ENCODE results near the gene VEGFD.

VEGFD gene

DNA sequence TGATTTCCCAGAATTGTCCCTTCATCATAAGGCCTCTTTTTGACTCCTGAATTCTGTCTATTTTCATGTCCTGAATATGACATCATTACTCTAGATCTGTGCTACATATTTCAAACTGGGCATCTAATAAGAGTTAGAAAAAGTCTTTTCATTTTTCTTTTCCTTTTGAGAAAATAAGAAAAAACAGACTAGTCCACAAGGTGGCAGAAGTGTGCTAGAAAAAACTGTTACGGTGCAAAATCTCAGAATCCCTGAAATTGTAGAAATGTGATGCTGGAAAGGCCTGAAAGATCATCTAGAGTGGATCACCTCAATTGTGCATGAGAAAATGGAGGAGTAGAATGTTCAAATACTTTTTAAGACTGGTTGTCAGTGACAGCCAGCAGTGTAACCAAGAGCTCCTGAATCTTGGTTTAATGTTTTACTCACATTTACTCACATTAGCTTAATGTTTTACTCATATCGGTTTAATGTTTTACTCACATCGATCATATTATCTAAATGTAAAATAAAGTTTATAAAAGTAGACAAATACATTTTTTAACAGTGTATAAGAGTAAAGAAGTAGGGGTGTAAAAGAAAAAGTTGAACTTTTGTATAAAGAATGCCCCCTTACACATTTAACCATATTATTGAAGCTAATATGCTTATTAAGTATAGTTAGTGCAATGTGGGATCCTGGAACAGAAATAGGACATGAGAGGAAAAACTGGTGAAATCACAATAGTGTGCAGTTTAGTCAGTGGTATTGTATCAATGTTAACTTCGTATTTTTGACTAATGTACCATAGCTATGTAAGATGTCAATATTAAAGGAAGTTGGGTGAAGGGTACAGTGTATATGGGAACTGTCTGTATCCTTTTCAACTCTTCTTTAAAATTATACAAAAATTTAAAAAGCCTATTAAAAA is 84.0 kb downstream of the VEGFD start:
- peak; percentile 19 for DNase-seq

DNA sequence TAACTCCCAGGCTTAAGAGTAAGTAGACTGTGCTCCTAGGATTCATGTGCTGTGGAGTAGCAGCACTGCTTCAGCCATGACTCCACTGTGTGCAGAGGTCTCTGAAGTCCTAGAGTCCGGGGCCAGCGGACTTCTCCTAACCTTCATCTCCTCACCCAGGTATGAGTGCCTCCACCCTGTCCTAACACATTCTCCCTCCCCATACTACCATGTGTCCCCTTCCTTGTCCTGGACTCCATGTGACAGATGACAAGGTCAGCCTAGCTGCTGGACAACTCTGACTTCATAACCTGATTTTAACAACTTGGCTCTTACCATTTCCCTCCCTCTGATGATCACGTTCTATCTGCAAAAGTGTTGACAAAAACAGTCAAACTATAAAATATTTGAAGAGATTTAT is 85.4 kb downstream of the VEGFD start:
- no peak for DNase-seq

DNA sequence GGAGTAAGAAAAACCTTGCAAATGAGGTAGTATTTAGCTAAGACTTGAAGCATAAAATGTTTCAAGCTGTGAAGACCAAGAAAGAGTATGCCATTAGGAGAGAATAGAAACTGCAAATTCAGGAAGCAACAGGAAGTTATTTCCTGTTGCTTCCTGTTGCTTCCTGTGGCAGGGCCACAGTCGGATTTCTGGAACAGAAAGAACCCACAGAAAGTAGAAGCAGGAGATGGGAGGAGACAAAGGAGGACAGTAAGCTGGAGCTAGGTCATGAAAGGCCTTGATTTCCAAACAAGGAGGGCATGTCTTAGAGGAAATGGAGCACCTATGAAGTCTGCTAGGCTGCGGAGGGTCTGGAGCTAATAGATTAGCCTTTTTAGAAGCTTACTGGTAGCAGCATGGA is 86.0 kb downstream of the VEGFD start:
- no peak for DNase-seq

Measured in NCI-H1105 treated with DMSO at 0.1 percent for 48 hours (cell line).